NCI-H1092 treated with DMSO at 0.1 percent for 48 hours (cell line): ENCODE measurements around the gene ZNF512B.
"Not testable (repeated sequence)": the region's sequence is repeated elsewhere in the genome, so short reads cannot be mapped to it uniquely, and the experiment has no call there.

Source experiments
- DNase-seq: peaks from one replicate; lab custom pipeline; 2025; lab: John Stamatoyannopoulos, UW

The ZNF512B gene

GRCh38 chr20:63934271-63935068, 35.3 kb downstream of the ZNF512B start:
- no peak for DNase-seq

GRCh38 chr20:63933646-63934045, 36.1 kb downstream of the ZNF512B start:
- DNase-seq = no peak

GRCh38 chr20:63932606-63933160, 37.0 kb downstream of the ZNF512B start:
- DNase-seq = no peak

DNA sequence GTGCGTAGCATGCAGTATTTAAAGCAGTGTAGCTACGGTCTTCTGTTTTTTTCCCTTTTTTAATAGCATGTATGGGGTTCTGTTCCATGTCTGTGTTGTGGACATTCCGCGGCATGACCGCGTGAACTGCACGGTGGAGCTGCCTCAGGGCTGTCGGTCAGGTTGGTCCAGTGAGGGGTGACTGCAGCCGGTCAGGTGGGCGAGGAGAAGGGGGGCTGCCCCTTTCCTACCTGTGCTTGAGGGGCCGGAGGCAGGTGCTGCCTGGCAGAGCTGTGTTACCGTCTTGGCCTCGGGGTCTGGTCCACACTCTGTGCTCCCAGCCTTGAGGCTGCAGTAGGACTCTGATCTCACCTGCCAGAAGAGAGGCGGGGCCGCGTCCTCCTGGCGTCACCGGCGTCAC, 38.0 kb downstream of the ZNF512B start:
- no peak for DNase-seq

GRCh38 chr20:63930971-63931553, 38.7 kb downstream of the ZNF512B start:
- DNase-seq = no peak

- DNase-seq = not testable (repeated sequence)
Observed at GRCh38 chr20:63929473-63929883, 40.3 kb downstream of the ZNF512B start.

- no peak for DNase-seq
Observed at GRCh38 chr20:63929071-63929470, 40.7 kb downstream of the ZNF512B start.

- DNase-seq = no peak
Observed at GRCh38 chr20:63926298-63926697, 43.4 kb downstream of the ZNF512B start.

DNA sequence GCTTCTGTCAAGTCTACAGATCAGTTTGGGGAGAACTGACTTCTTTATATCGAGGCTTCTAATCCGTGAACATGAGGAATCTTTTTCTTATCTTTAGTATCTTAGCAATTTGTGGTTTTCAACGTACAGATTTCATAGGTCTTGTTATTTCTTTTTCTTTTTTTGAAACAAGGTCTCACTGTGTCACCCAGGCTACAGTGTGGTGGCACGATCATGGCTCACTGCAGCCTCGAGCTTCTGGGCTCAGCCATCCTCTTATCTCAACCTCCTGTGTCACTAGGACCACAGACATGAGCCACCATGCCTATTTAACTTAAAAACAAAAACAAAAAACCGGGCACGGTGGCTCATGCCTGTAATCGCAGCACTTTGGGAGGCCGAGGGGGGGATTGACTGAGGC, 45.5 kb downstream of the ZNF512B start:
- no peak for DNase-seq

DNA sequence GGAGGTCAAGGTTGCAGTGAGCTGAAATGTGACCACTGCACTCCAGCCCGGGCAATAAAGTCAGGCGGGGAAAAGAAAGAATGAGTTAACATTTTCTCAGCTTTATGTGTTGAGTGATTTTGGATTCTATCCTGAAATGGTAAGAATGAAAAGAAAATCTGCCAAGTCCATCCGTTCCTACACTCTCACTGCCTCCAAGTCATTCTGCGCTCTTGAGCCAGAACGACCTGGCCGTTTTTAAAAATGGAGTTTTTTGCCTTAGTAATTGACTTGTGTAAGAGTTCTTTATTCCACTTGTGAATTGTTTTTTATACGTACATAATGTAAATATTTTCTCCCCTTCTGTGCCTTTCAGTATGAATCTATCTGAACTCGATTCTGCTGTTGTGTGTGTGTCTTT, 46.1 kb downstream of the ZNF512B start:
- DNase-seq = no peak

- no peak for DNase-seq
Observed at GRCh38 chr20:63920226-63920625, 49.5 kb downstream of the ZNF512B start.

DNA sequence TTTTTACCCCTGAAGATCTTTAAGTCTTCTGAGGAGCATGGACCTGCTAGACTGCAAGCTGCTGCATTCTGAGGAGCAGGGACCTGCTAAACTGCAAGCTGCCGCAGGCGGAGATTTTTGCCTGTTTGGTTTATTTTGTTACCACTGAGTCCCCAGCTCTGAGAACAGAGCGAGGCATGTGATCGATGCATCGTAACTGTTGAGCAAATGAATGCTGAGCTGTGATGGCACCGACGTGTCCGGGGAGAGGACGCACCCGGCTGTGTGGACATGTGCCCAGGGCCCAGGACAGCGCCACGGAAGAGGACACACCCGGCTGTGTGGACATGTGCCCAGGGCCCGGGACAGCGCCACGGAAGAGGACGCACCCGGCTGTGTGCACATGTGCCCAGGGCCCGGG, 50.6 kb downstream of the ZNF512B start:
- no peak for DNase-seq

DNA sequence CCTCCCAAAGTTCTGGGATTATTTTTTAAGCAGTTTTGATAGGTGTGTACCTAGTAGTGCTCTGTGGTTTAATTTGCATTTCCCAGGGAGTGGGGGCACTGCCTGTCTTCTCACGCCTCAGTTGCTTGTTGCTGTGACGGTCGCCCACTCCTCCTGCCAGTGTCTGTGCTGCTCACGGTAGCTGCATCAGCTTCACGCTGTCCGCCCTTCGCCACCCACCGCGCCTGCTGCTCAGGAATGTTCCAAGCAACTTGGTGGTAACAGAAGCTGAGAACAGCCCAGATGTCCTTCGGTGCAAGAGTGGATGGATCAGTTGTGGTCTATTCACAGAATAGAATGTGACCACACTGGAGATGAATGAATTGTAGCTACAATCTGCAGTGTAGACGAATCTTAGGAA, 51.9 kb downstream of the ZNF512B start:
- no peak for DNase-seq

GRCh38 chr20:63916371-63916939, 53.3 kb downstream of the ZNF512B start:
- DNase-seq = not testable (repeated sequence)

DNA sequence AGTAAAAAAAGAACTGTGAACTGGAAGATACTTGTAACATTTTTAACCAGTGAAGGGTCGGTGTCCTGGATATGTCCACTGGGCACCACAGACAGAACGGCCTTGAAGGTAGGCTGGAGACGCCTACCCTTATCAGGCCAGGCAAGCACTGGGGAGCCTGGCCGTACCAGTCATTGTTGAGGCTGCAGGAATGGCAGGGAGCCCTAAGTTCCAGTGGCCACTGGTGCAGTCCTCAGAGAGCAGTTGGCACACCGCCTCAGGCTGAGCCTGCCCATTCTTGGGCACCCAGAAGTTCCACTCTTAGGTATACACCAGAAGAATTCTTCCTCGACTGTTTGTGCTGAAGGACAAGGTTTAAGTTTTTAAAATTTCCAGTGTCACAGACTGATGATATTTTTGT, 54.3 kb downstream of the ZNF512B start:
- no peak for DNase-seq

DNA sequence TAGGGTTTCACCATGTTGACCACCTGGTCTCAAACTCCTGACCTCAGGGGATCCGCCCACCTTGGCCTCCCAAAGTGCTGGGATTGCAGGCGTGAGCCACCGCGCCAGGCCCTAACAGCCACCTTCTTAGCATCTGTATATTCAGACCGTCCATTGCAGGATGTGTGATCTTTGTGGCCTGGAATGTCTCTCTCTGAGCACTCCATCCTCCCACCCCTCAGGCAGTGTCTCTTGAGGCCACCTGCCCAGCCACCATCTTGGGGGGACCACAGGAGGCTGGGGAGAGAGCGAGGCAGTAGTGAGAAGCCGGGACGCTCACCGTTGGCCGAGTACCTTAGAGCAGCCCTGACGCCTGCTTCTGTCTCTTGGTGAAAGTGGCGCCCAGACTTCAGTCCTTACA, 56.0 kb downstream of the ZNF512B start:
- no peak for DNase-seq

- DNase-seq = no peak
Observed at GRCh38 chr20:63911176-63911575, 58.6 kb downstream of the ZNF512B start.

- no peak for DNase-seq
Observed at GRCh38 chr20:63908008-63908682, 61.6 kb downstream of the ZNF512B start.
